Effector memory CD4-positive, alpha-beta T cell (primary cell): ENCODE measurements around the gene ARGFX.
"Not testable (repeated sequence)": the region's sequence is repeated elsewhere in the genome, so short reads cannot be mapped to it uniquely, and the experiment has no call there.

ENCODE experiments used
- DNase-seq, 3 donors: peaks; one replicate each; pipeline ENCODE4 v3.0.0-alpha.2; 2020
- H3K27ac ChIP-seq: 2 replicates; pipeline ENCODE4 v1.7.0; 2013; ENCODE audit warnings: mild to moderate bottlenecking, low read length, moderate library complexity; ENCODE audit not compliant: insufficient read depth, poor library complexity, severe bottlenecking
- H3K27me3 ChIP-seq: replicated peaks from 2 replicates; pipeline ENCODE4 v1.7.0; 2013; ENCODE audit warnings: mild to moderate bottlenecking, low read length; ENCODE audit not compliant: insufficient read depth, control insufficient read depth, poor library complexity, severe bottlenecking
- H3K36me3 ChIP-seq: 2 replicates; pipeline ENCODE4 v1.7.0; 2013; ENCODE audit warnings: mild to moderate bottlenecking, low read length, moderate library complexity; ENCODE audit not compliant: control insufficient read depth, insufficient read depth
- H3K4me1 ChIP-seq: 2 replicates; pipeline ENCODE4 v1.7.0; 2013; ENCODE audit warnings: low read length, mild to moderate bottlenecking; ENCODE audit not compliant: control insufficient read depth, insufficient read depth, poor library complexity, severe bottlenecking
- H3K4me3 ChIP-seq: 2 replicates; pipeline ENCODE4 v1.7.0; 2013; ENCODE audit warnings: low read length, low read depth, mild to moderate bottlenecking; ENCODE audit not compliant: insufficient read depth, poor library complexity, severe bottlenecking
- H3K9me3 ChIP-seq: 2 replicates; pipeline ENCODE4 v1.7.0; 2013; ENCODE audit warnings: mild to moderate bottlenecking, low read length, moderate library complexity; ENCODE audit not compliant: control insufficient read depth

Gene ARGFX

GRCh38 chr3:121557426-121557934 lies 10.3 kb upstream of the ARGFX start:
- DNase-seq = no peak
- Histone ChIP-seq H3K27me3 (no peaks in the 10 kb centered on the region), H3K9me3 (no peaks in the 10 kb centered on the region), H3K4me1 (no peaks in the 10 kb centered on the region), H3K27ac (no peak overlapping the region), H3K4me3 (no peak overlapping the region), H3K36me3 (no peaks in the 10 kb centered on the region)

- no peaks in the 10 kb centered on the region for H3K36me3 ChIP-seq
- no peak for DNase-seq
- no peak overlapping the region for H3K4me3 ChIP-seq
- H3K27ac ChIP-seq = no peak overlapping the region
- H3K4me1 ChIP-seq = no peaks in the 10 kb centered on the region
- H3K9me3 ChIP-seq = no peaks in the 10 kb centered on the region
- H3K27me3 ChIP-seq = no peaks in the 10 kb centered on the region
Observed at GRCh38 chr3:121562148-121562547, 5.6 kb upstream of the ARGFX start.

- DNase-seq = no peak
- Histone ChIP-seq H3K27ac (no peak overlapping the region), H3K9me3 (no peaks in the 10 kb centered on the region), H3K36me3 (no peaks in the 10 kb centered on the region), H3K27me3 (no peaks in the 10 kb centered on the region), H3K4me1 (no peaks in the 10 kb centered on the region), H3K4me3 (no peak overlapping the region)
Observed at GRCh38 chr3:121566773-121567172, 976 bp upstream of the ARGFX start.

- Histone ChIP-seq H3K4me3 (no peak overlapping the region), H3K4me1 (no peaks in the 10 kb centered on the region), H3K36me3 (no peaks in the 10 kb centered on the region), H3K27me3 (no peaks in the 10 kb centered on the region), H3K27ac (no peak overlapping the region), H3K9me3 (no peaks in the 10 kb centered on the region)
- no peak for DNase-seq
Observed at GRCh38 chr3:121574449-121574848, 6.7 kb downstream of the ARGFX start.

DNA sequence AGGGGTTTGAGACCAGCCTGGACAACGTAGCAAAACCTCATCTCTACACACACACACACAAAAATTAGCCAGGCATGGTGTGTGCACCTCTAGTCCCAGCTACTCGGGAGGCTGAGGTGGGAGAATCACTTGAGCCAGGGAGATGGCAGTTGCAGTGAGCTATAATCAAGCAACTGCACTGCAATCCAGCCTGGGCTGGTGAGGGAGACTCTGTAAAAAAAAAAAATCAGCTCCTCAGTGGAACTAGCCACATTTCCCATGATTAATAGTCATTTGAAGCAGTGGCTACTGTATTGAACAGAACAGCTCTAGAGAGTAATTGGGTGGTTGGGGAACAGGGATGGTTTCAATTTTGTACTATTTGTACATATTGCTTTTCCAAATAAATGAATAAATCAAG lies 13.9 kb downstream of the ARGFX start:
- Histone ChIP-seq H3K27me3 (no peaks in the 10 kb centered on the region), H3K9me3 (no peaks in the 10 kb centered on the region), H3K27ac (no peak overlapping the region), H3K4me1 (no peaks in the 10 kb centered on the region), H3K36me3 (no peaks in the 10 kb centered on the region), H3K4me3 (no peak overlapping the region)
- no peak for DNase-seq

DNA sequence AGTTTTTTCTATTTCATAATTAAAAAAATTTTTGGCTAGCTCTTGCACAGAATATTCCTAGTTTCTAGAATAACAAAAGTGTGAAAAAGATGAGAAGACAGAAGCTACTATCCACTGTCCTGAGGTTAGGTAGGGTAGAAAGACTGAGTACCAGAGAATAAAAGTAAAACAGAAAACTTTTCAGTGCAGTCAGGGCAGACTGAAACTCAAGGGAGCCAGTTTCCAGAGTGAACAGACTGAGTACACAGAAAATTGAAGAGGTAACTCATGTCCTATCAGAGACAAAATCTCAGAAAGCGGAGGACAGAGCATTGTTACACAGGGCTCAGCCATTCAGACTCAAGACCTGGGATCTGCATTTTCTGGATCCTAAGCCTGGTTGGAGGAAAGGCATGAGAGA lies 16.7 kb downstream of the ARGFX start:
- Histone ChIP-seq H3K27me3 (no peaks in the 10 kb centered on the region), H3K4me3 (no peak overlapping the region), H3K9me3 (no peaks in the 10 kb centered on the region), H3K36me3 (no peaks in the 10 kb centered on the region), H3K4me1 (no peaks in the 10 kb centered on the region), H3K27ac (no peak overlapping the region)
- DNase-seq = no peak

DNA sequence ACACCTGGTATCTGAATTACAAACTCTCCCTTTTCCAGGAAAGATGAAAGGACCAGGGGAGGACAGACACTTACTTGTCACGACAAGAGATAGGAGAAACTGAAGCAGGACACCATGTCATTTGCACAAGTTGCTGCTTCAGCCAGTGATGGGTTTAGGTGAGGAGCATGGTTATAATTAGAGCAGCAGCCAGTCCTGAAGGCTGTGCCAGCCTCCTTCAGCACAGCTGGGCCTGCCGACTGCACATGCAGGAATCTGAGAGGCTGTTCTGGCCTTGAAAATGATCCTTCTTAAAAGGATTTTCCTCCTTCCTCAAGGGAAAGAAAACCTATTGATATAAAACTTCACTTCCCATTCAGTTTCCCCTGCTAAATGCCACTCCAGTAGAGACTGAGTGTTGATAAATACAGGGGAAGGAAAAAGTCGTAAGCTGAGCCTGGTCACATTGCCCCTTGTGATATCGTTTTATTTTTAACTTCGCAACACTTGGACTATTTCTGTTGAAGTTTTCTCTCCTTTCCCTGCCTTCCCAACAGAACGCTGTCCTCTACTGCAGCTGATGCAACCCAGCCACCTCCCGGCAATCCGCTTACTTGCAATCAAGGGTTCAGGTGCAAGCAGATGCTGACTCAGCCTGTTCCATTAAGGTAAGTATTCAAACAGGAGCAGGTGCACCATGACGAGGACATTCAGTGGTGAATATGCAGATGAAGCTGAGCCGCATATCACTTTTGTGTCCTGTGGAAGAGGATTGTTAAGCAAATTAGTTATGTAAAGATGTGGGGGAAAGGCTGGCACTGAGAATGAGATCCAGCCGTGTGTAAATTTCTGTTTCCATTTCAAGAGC lies 25.3 kb downstream of the ARGFX start, which contains the start of gene FBXO40:
FBXO40 (plus strand) TSS at position 524 of the 847 bp plus-strand sequence. CDS start 27,197 bp downstream, outside the sequence.
- no peak within 1 kb of the TSS for H3K4me3 ChIP-seq
- no peaks in the 10 kb centered on the region for H3K27me3 ChIP-seq
- H3K27ac ChIP-seq = no peak within 1 kb of the TSS
- no peaks in the 10 kb centered on the region for H3K36me3 ChIP-seq
- DNase-seq = no peak
- H3K9me3 ChIP-seq = no peaks in the 10 kb centered on the region
- H3K4me1 ChIP-seq = no peaks in the 10 kb centered on the region

- not testable (repeated sequence) for H3K27ac ChIP-seq, H3K4me3 ChIP-seq, H3K4me1 ChIP-seq, H3K27me3 ChIP-seq, H3K36me3 ChIP-seq, DNase-seq, H3K9me3 ChIP-seq
Observed at GRCh38 chr3:121593806-121594205, 26.1 kb downstream of the ARGFX start.

GRCh38 chr3:121594850-121595249 lies 27.1 kb downstream of the ARGFX start:
- Histone ChIP-seq H3K4me1 (no peaks in the 10 kb centered on the region), H3K27ac (no peak overlapping the region), H3K27me3 (no peaks in the 10 kb centered on the region), H3K4me3 (no peak overlapping the region), H3K9me3 (no peaks in the 10 kb centered on the region), H3K36me3 (no peaks in the 10 kb centered on the region)
- no peak for DNase-seq

DNA sequence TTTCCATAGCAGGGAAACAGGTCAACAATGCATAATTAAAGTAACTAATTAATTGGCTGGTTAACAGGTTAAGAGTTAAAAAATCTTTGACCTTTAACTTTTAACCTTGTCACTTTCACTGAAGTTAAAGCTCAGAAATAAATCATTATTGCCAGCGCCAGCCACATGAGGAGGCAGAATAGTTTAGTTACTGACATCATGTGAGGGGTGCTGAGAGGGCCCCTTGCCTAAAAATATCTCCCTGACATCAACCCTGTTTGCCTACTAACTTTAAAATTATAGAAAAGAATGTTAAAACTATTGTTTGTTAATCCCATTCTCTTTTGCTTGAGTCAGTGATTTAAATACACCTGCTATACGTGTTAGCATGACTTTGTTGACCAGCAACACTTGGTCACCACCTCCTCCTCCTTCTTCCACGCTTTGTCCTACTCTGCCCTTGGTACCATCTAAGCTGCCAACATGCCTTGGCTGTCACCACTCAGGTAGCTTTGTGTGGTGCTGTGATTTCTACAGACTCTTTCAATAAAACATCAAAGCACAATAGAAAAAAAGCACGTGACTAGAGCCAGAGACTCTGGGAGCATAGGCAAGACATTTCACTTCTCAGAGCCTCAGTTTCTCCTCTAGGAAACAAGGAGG lies 28.1 kb downstream of the ARGFX start:
- H3K36me3 ChIP-seq = no peaks in the 10 kb centered on the region
- no peak overlapping the region for H3K4me3 ChIP-seq
- DNase-seq = no peak
- no peaks in the 10 kb centered on the region for H3K27me3 ChIP-seq
- no peak overlapping the region for H3K27ac ChIP-seq
- no peaks in the 10 kb centered on the region for H3K4me1 ChIP-seq
- no peaks in the 10 kb centered on the region for H3K9me3 ChIP-seq
